Urinary bladder (tissue), 4 donors: Measurements from ENCODE around the gene TBC1D5. TPM values are rescaled to one million over a fixed set of nuclear protein-coding genes. Genes with fewer than 3 reads are reported as not detected.
"Not testable (repeated sequence)": the region's sequence is repeated elsewhere in the genome, so short reads cannot be mapped to it uniquely, and the experiment has no call there.

Experiments
- DNase-seq: peaks from one replicate; pipeline ENCODE4 v3.0.0-alpha.2; 2015; ENCODE audit errors: extremely low spot score
- H3K27ac ChIP-seq: one replicate; pipeline ENCODE4 v1.5.1; 2013; ENCODE audit warnings: low read depth, mild to moderate bottlenecking, moderate library complexity
- H3K36me3 ChIP-seq: one replicate; pipeline ENCODE4 v1.6.1; 2013; ENCODE audit warnings: mild to moderate bottlenecking, moderate library complexity; ENCODE audit not compliant: insufficient read depth
- H3K4me1 ChIP-seq: one replicate; pipeline ENCODE4 v1.6.1; 2013; ENCODE audit warnings: mild to moderate bottlenecking, moderate library complexity; ENCODE audit not compliant: insufficient read depth
- H3K4me3 ChIP-seq: one replicate; pipeline ENCODE4 v1.5.1; 2013; ENCODE audit warnings: low read depth, low read length
- WGBS: extraction: QIAGEN DNeasy Blood & Tissue Kit; methylation state at CpG from one replicate; pipeline ENCODE4 v1.1.7; 2013; 5-methylcytosine and 5-hydroxymethylcytosine counted together
- polyA plus RNA-seq: library from polyadenylated mRNA; stranded (reverse); fragments of 200-250 nt; gene quantifications from one replicate; pipeline ENCODE4 v1.2.3, GENCODE V29; 2013
- total RNA-seq: library from RNA; depleted of rRNA; stranded (reverse); fragments of >200 nt; gene quantifications from one replicate; pipeline ENCODE4 v1.2.3, GENCODE V29; 2014
- donor health status: healthy with polysubstance abuse.
- donor health status: healthy.

Gene TBC1D5
- total and polyA plus RNA-seq, 2 donors = 26.2 to 145 TPM

DNA sequence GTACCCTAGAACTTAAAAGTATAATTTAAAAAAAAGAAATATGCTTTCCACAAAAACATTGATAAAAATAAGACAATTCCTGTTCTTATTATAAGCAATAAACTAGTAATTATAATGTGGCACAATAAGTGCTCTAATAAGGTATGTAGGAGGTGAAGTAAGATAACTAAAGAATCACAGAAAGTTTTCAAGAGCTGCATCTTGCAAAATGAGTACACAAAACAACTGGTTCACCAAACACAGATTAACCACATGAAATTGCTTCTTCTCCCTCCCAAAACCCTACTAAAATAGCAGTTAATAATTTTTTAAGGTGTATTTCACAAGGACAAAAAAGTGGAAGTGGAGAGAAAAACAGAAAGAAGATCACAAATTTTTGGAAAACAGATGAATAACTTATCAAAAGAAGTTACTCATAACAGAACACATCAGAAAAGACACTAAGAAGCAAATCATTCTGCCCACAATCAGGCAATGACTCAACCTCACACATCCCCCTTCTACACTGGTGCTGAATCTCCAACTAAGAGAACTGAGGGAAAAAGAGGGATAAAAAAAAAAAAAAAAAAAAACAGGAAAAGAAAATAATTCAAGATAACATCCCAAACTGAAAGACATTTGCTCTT, 64.2 kb downstream of the TBC1D5 start:
- H3K27ac ChIP-seq = no peak overlapping the region
- no peaks in the 10 kb centered on the region for H3K36me3 ChIP-seq
- DNase-seq = no peak
- H3K4me3 ChIP-seq = no peak overlapping the region
- no peaks in the 10 kb centered on the region for H3K4me1 ChIP-seq

DNA sequence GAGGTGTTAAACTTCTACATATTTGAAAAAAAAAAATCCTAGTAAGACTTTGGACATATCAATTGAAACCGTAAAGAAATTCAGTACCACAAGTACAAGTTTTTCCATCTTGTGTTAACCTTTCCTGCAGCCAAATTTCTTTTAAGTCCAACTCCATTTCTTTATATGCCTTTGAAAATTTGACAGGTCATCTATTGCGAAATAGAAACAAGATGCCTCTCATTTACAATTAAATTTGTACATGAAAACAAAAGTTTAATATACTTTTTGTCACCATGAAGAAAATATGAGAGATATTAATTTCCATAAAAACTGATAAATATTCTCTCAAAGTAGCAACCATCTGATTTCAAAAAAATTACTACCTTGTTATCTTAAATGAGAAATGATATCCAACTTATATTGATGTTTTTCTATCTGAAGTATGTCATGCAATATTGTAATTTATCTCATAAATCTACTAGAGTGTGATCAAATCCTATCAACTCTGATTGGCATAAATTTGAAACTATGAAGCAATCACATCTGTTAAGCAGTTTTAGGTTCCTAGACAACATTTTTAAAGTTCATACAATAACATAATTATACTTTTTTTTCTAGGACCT, 68.2 kb downstream of the TBC1D5 start:
- DNase-seq = no peak
- H3K36me3 ChIP-seq = no peaks in the 10 kb centered on the region
- no peak overlapping the region for H3K4me3 ChIP-seq
- no peaks in the 10 kb centered on the region for H3K4me1 ChIP-seq
- no peak overlapping the region for H3K27ac ChIP-seq
- 80% methylated on average over 2 of the region's 2 CpGs for WGBS

DNA sequence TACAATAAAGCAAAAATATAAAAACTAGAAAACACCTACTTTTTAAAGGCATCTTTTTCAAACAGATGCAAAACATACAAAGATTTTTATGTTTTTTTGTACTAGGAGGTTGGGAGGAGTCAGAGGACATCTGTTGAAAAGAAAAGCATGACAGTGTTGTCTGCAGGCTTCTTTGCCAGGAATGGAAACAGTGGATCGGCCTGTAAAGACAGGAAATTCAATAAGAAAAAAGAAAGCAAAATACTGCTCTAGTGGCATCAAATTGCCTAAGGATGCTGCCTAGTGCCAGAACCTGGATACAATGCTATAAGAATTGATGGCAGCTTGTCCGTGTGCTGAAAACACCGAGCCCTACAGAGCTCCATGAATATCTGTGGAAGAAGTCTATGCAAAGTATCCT, 69.9 kb downstream of the TBC1D5 start:
- no peak overlapping the region for H3K27ac ChIP-seq
- 70% methylated on average over 3 of the region's 3 CpGs for WGBS
- DNase-seq = no peak
- H3K4me3 ChIP-seq = no peak overlapping the region
- H3K4me1 ChIP-seq = no peaks in the 10 kb centered on the region
- no peaks in the 10 kb centered on the region for H3K36me3 ChIP-seq

DNA sequence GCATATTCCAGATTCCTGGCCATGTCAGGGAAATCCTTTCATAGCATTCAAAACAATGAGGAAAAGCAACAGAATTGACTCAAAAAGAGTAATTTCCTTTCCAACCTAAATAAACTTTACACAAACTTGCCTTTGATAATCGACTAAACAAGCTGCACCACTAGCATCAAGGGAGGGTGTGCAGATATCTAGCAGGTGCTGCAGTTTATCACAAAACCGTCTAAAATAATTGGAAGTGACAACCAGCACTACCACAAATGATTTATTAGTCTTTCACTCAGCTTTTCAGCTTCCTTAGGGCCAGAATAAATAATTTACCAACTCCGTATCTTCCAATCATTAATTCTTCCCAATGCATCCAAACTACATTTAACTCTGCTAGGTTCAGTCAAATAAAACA, 71.7 kb downstream of the TBC1D5 start:
- no peaks in the 10 kb centered on the region for H3K4me1 ChIP-seq
- H3K27ac ChIP-seq = no peak overlapping the region
- H3K36me3 ChIP-seq = no peaks in the 10 kb centered on the region
- 57% methylated on average over 3 of the region's 3 CpGs for WGBS
- DNase-seq = no peak
- no peak overlapping the region for H3K4me3 ChIP-seq

DNA sequence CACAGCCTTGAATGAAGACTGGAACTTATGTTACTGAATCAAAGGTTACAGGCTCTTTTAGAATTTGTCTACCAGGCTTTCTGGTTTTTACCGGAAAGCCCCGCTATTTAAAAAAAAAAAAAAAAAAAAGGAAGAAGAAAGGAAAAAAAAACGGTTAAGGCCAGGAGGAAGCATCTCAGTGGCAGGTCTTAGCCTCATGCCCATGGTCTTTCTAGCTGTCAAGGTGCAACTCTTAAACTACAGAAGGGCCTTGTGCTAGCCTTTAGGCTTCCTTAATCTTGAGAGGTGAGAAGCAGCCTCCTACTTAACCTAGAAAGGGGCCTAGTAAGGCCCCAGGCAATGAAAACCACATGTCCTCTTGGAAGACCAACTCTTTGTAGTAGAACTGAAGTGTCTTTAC, 77.5 kb downstream of the TBC1D5 start:
- Histone ChIP-seq H3K4me3 (no peak overlapping the region), H3K27ac (no peak overlapping the region), H3K36me3 (no peaks in the 10 kb centered on the region), H3K4me1 (peaks cover 1% of the 10 kb centered on the region)
- 80% methylated on average over 3 of the region's 3 CpGs for WGBS
- no peak for DNase-seq

DNA sequence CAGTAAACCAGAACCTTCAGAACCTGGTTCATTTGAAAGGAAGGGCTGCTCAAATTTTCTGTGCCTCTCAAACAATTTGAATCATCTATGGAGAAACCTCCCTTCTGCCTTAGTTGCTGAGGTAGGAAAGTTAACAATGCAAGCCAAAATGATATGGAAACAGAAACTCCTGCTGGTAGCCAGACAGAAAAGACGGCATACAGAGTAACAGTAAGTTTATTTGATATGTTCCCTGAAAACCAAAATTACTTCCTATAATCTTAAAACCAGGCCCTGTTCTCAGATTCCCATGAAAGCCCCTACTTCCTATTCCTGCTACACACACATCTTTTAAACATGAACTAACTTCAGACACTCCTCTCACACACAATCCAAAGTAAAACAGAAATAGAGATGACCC, 86.2 kb downstream of the TBC1D5 start:
- no peak overlapping the region for H3K4me3 ChIP-seq
- 87% methylated on average over 1 of the region's 1 CpG for WGBS
- no peak for DNase-seq
- no peaks in the 10 kb centered on the region for H3K4me1 ChIP-seq
- no peaks in the 10 kb centered on the region for H3K36me3 ChIP-seq
- H3K27ac ChIP-seq = no peak overlapping the region

DNA sequence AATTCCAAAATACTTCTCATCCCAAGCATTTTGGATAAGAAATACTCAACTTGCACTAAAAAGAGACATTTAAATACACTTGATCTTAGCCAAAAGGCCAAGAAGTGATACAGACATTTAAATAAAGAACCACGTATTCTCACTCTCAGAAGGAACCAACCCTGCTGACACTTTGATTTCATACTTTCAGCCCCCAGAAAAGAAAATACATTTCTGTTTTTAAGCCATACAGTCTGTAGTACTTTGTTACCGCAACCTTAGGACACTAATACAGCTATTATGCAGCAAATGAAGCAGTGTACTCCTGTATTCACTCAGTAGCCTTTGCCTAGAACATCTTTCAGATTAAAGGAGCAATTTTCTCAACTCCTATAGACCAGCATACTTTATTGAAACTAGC, 86.7 kb downstream of the TBC1D5 start:
- DNase-seq = no peak
- Histone ChIP-seq H3K27ac (no peak overlapping the region), H3K4me3 (no peak overlapping the region), H3K4me1 (no peaks in the 10 kb centered on the region), H3K36me3 (no peaks in the 10 kb centered on the region)
- 69% methylated on average over 2 of the region's 2 CpGs for WGBS

DNA sequence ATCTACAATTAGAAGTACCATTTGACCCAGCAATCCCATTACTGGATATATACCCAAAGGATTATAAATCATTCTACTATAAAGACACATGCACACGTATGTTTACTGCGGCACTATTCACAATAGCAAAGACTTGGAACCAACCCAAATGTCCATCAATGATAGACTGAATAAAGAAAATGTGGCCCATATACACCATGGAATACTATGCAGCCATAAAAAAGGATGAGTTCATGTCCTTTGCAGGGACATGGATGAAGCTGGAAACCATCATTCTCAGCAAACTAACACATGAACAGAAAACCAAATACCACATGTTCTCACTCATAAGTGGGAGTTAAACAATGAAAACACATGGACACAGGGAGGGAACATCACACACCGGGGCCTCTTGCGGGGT, 92.7 kb downstream of the TBC1D5 start:
- WGBS = 96% methylated on average over 4 of the region's 4 CpGs
- not testable (repeated sequence) for H3K36me3 ChIP-seq, H3K27ac ChIP-seq, H3K4me1 ChIP-seq, H3K4me3 ChIP-seq, DNase-seq

DNA sequence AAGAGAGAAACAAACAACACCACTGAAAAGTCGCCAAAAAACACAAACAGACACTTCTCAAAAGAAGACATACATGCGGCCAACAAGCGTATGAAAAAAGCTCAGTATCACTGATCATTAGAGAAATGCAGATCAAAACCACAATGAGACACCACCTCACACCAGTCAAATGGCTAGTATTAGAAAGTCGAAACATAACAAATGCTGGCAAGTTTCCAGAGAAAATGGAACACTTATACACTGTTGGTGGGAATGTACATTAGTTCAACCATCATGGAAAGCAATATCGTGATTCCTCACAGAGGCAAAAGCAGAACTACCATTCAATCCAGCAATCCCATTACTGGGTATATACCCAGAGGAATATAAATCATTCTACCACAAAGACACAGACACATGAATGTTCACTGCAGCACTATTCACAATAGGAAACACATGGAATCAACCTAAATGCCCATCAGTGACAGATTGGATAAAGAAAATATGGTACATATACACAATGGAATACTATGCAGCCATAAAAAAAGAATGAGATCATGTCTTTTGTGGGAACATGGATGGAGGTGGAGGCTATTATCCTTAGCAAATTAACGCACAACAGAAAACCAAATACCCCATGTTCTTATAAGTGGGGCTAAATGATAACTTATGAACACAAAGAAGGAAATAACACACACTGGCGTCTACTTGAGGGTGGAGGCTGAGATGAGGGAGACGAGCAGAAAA, 93.6 kb downstream of the TBC1D5 start:
- H3K4me3 ChIP-seq, H3K4me1 ChIP-seq, H3K27ac ChIP-seq, H3K36me3 ChIP-seq, DNase-seq: not testable (repeated sequence)
- 99% methylated on average over 8 of the region's 8 CpGs for WGBS

DNA sequence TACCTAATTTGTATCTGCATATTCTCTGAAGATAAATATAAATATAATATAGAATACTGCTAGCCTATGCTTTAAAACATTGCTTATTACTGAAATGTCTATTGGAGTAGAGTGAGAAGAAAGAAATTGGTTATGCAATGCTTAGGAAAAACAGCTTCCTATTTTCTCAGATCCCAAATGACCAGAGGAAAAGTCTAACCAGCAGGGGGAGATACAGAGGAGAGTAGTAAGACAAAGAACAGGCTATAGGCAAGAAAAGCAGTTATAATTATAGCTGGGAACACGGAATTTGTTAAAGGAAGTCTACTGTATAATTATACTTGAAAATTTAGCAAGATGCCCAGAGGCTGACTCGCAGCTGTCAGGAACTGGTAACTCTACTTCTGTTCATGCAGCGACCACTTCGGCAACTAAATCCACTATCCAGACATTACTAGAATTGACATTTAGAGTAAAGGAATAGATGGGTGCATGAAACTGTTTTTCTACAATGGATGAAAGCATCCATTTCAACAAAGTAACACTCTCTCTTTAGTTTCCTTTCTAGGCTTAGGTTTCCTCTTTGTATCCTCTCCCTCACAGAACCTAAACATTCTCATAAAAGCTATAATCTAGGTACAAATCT, 97.2 kb downstream of the TBC1D5 start:
- Histone ChIP-seq H3K36me3 (no peaks in the 10 kb centered on the region), H3K4me1 (no peaks in the 10 kb centered on the region), H3K4me3 (no peak overlapping the region), H3K27ac (no peak overlapping the region)
- WGBS = 63% methylated on average over 4 of the region's 4 CpGs
- peak; percentile 2 for DNase-seq

DNA sequence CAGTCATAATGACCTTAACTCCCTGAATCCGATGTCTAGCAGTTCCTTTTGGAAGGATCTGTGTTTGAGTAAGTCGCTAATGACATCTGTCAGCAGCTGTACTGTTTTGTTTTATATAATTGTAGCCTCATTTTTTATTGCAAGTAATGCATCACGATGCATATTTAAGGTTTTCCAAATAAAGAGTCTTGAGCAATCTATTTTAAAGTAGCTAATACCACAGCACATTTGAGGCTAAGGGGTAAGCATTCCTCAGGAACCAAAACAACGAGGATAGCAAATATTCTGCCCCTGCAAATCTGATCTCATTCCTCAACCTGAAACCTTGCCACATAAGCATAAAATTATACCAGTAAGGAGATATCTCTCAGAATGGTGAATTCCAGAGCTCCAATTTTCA, 98.7 kb downstream of the TBC1D5 start:
- no peak overlapping the region for H3K27ac ChIP-seq
- H3K36me3 ChIP-seq = no peaks in the 10 kb centered on the region
- DNase-seq = no peak
- WGBS = 40% methylated on average over 4 of the region's 4 CpGs
- H3K4me3 ChIP-seq = no peak overlapping the region
- H3K4me1 ChIP-seq = no peaks in the 10 kb centered on the region

DNA sequence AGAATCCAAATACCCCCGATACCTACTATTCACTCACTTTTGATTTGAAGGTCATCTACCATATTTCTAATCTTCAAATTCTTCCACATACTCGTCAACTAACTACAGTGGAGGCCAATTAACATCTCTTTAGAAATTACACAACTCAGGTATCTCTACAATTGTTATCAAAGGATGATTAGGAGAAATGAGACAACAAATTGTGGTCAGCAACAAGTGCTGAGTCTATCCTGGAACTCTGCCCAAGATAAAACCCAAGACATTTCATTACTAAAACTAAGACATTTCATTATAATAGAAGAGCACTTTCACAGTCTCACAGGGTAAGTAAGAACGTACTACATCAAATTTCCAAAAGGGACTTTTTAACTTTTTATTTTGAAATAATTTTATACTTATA, 100.0 kb downstream of the TBC1D5 start:
- DNase-seq = no peak
- H3K27ac ChIP-seq = no peak overlapping the region
- H3K36me3 ChIP-seq = no peaks in the 10 kb centered on the region
- H3K4me3 ChIP-seq = no peak overlapping the region
- H3K4me1 ChIP-seq = no peaks in the 10 kb centered on the region
- 98% methylated on average over 3 of the region's 3 CpGs for WGBS

DNA sequence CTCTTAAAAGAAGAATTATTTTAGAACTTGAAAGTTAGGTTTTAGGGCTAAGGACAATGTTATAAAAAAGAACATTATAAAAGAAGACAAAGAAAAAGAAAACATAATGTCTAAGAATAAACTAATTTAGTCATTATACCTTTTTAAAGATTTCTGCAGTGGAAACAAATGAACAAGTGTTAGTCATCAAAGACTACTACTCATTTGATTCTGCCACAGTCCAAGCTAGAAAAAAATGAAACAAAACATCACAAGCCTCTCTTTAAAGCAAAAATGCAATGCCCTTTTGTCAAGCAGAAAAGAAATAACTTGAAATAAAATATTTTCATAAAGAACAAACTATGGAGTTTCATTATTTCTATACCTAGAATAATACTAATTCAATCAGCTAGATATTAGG, 102.0 kb downstream of the TBC1D5 start:
- no peak for DNase-seq
- H3K36me3 ChIP-seq = no peaks in the 10 kb centered on the region
- H3K4me1 ChIP-seq = no peaks in the 10 kb centered on the region
- no peak overlapping the region for H3K27ac ChIP-seq
- H3K4me3 ChIP-seq = no peak overlapping the region

DNA sequence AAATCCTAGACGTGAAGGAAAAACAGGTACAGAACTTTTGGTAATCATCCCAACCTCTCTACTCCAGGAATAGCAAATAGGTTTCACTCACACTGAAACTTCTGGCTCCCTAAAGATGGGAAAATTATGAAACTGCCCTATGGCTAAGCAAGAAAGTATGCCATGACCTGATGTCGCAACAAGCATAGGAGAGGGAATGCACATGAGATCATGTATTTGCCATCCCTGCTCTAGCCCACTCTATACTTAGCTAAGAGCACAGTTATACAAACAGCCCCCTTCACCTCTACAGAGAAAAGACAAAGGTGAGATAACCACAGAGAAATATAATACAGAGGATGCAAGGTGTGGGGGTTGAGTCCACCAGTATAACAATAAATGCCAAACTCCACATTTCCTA, 102.7 kb downstream of the TBC1D5 start:
- H3K36me3 ChIP-seq = no peaks in the 10 kb centered on the region
- H3K4me3 ChIP-seq = no peak overlapping the region
- H3K27ac ChIP-seq = no peak overlapping the region
- DNase-seq = no peak
- WGBS = 94% methylated on average over 2 of the region's 2 CpGs
- no peaks in the 10 kb centered on the region for H3K4me1 ChIP-seq
